Psoas muscle (tissue), 8 donors: ENCODE measurements around the gene MTCL1. TPM values are rescaled to one million over a fixed set of nuclear protein-coding genes. Genes with fewer than 3 reads are reported as not detected.
"Not testable (repeated sequence)": the region's sequence is repeated elsewhere in the genome, so short reads cannot be mapped to it uniquely, and the experiment has no call there.

Experiments
- ATAC-seq, 4 donors: fragments of 200-7000 bp; cut with Tn5 transposase; one replicate each; pipeline ENCODE4 v1.9.1; 2020; ENCODE audit warnings: moderate library complexity in 3 of 4, mild to moderate bottlenecking in 2 of 4
- DNase-seq, 2 donors: peaks; one replicate each; pipeline ENCODE4 v3.0.0-alpha.2; 2020
- H3K27ac ChIP-seq: fragments of 200-600 bp; one replicate; pipeline ENCODE4 v1.8.0; 2022
- H3K27me3 ChIP-seq, 3 donors: fragments of 200-600 bp in 1 of 3; one replicate each; pipeline versions ENCODE4 v1.6.1 to v1.8.0; 2013 to 2022; ENCODE audit warnings: low read length in 2 of 3, mild to moderate bottlenecking in 2 of 3, moderate library complexity in 1 of 3; ENCODE audit not compliant: insufficient read depth in 3 of 3
- H3K36me3 ChIP-seq, 2 donors: fragments of 200-600 bp in 1 of 2; one replicate each; pipeline versions ENCODE4 v1.6.1 to v1.8.0; 2013 to 2022; ENCODE audit warnings: low read depth in 1 of 2, mild to moderate bottlenecking in 1 of 2, moderate library complexity in 1 of 2; ENCODE audit not compliant: insufficient read depth in 1 of 2
- H3K4me1 ChIP-seq: fragments of 200-600 bp; one replicate; pipeline ENCODE4 v1.8.0; 2022
- H3K4me3 ChIP-seq: fragments of 200-600 bp; one replicate; pipeline ENCODE4 v1.8.0; 2022; ENCODE audit warnings: mild to moderate bottlenecking
- H3K9me3 ChIP-seq: fragments of 200-600 bp; one replicate; pipeline ENCODE4 v1.8.0; 2022
- CTCF ChIP-seq: fragments of 200-600 bp; IDR thresholded peaks from one replicate; pipeline ENCODE4 v1.8.0; 2022; ENCODE audit warnings: antibody characterized with exemption
- WGBS, 3 donors: extraction: QIAGEN DNeasy Blood & Tissue Kit; methylation state at CpG; one replicate each; pipeline versions ENCODE4 v1.1.6 to v1.1.7; 2013; 5-methylcytosine and 5-hydroxymethylcytosine counted together
- intact Hi-C, 2 donors: fragments of 100-400 bp; cut with DNase I; formaldehyde crosslinking; loops; one replicate each; pipeline versions ENCODE4 v1.11.0 to v1.14.2; 2022
- polyA plus RNA-seq, 3 donors: library from polyadenylated mRNA; stranded (reverse); fragments of 200-250 nt; gene quantifications; one replicate each; pipeline ENCODE4 v1.2.3, GENCODE V29; 2013
- total RNA-seq, 4 donors: library from RNA; stranded (reverse); fragmentation: NEBNext Ultra II Directional in 2 of 4; extraction: Animal tissue kit (Norgen Biotek cat#: 25700) in 2 of 4; gene quantifications; one replicate each; pipeline versions ENCODE4 v1.2.1 to v1.2.4, GENCODE V29; 2021 to 2023
- donor health status: healthy with polysubstance abuse.
- donor health status: DM: no; HTN: no; CAD: no; lungs with moderate emphysema.
- donor health status: Bipolar disorder and iron deficiency.
- donor health status: healthy.
- donor health status: DM: yes; HTN: yes; CAD: no.
- donor health status: DM: no; HTN: no; CAD: no.
- donor health status: DM: no; HTN: no; CAD: no.
- donor health status: DM: yes; HTN: yes; CAD: no.

Gene MTCL1
- total and polyA plus RNA-seq, 7 donors: 1.3 to 5.3 (median 3.0) TPM

- H3K4me1 ChIP-seq: no peaks in the 10 kb centered on the region
- no peaks in the 10 kb centered on the region for H3K9me3 ChIP-seq
- DNase-seq (no peak), ATAC-seq (no peak)
- intact Hi-C loops: no loop called here
- WGBS, 3 donors: 78 to 85% (median 80%) methylated on average over 7 of the region's 7 CpGs
- H3K36me3 ChIP-seq: peaks cover 0 to 4% of the 10 kb centered on the region in 2 donors
- no peaks in the 10 kb centered on the region for H3K27me3 ChIP-seq
- no peak overlapping the region for H3K4me3 ChIP-seq
- no peak for TF ChIP-seq CTCF
- H3K27ac ChIP-seq: no peak overlapping the region
Observed at GRCh38 chr18:8757396-8757997, 52.1 kb downstream of the MTCL1 start.

GRCh38 chr18:8758466-8758865 lies 53.1 kb downstream of the MTCL1 start:
- ATAC-seq (no peak), DNase-seq (no peak)
- Histone ChIP-seq H3K27ac (no peak overlapping the region), H3K27me3 (no peaks in the 10 kb centered on the region), H3K4me3 (no peak overlapping the region), H3K36me3 (peaks cover 0 to 5% of the 10 kb centered on the region in 2 donors), H3K9me3 (no peaks in the 10 kb centered on the region), H3K4me1 (no peaks in the 10 kb centered on the region)
- TF ChIP-seq CTCF: no peak
- WGBS, 3 donors: 95 to 98% (median 97%) methylated on average over 4 of the region's 4 CpGs
- intact Hi-C loops: no loop called here

- Histone ChIP-seq H3K36me3 (peaks cover 0 to 5% of the 10 kb centered on the region in 2 donors), H3K9me3 (no peaks in the 10 kb centered on the region), H3K4me3 (no peak overlapping the region), H3K4me1 (no peaks in the 10 kb centered on the region), H3K27me3 (no peaks in the 10 kb centered on the region), H3K27ac (no peak overlapping the region)
- no peak for TF ChIP-seq CTCF
- DNase-seq (no peak), ATAC-seq (no peak)
- intact Hi-C loops: no loop called here
- 94 to 100% (median 96%) methylated on average over 2 of the region's 2 CpGs for WGBS, 3 donors
Observed at GRCh38 chr18:8760984-8761383, 55.6 kb downstream of the MTCL1 start.

- intact Hi-C loops, H3K27me3 ChIP-seq, H3K27ac ChIP-seq, DNase-seq, H3K36me3 ChIP-seq, H3K9me3 ChIP-seq, H3K4me3 ChIP-seq, H3K4me1 ChIP-seq, ATAC-seq: not testable (repeated sequence)
- WGBS, 3 donors: 90 to 100% (median 97%) methylated on average over 3 of the region's 3 CpGs
Observed at GRCh38 chr18:8761535-8761934, 56.2 kb downstream of the MTCL1 start.

- no peaks in the 10 kb centered on the region for H3K9me3 ChIP-seq
- 88 to 96% (median 94%) methylated on average over 5 of the region's 5 CpGs for WGBS, 3 donors
- H3K4me3 ChIP-seq: no peak overlapping the region
- intact Hi-C loops: no loop called here
- no peak for TF ChIP-seq CTCF
- peaks cover 0 to 5% of the 10 kb centered on the region in 2 donors for H3K36me3 ChIP-seq
- no peaks in the 10 kb centered on the region for H3K4me1 ChIP-seq
- DNase-seq (no peak), ATAC-seq (no peak)
- H3K27me3 ChIP-seq: no peaks in the 10 kb centered on the region
- H3K27ac ChIP-seq: no peak overlapping the region
Observed at GRCh38 chr18:8762968-8763367, 57.6 kb downstream of the MTCL1 start.
